Naive B cell (primary cell): ENCODE measurements around the gene REPIN1. TPM values are rescaled to one million over a fixed set of nuclear protein-coding genes. Genes with fewer than 3 reads are reported as not detected.

Source experiments
- ATAC-seq, 2 donors: fragments of 150-1000 bp; cut with Tn5 transposase; 2 replicates each; pipeline ENCODE4 v1.10.0; 2021; ENCODE audit warnings: low read depth in 2 of 2, mild to moderate bottlenecking in 2 of 2, moderate library complexity in 2 of 2
- DNase-seq: peaks from one replicate; pipeline ENCODE4 v3.0.0; 2022
- H3K27ac Mint-ChIP-seq, 6 donors: one replicate each; pipeline ENCODE4 v1.8.0; 2020 to 2022; ENCODE audit warnings: mild to moderate bottlenecking in 6 of 6, mixed read lengths in 6 of 6, moderate library complexity in 5 of 6, inconsistent platforms in 2 of 6
- H3K27me3 Mint-ChIP-seq, 3 donors: one replicate each; pipeline ENCODE4 v1.8.0; 2021 to 2022; ENCODE audit warnings: mixed read lengths in 3 of 3, mild to moderate bottlenecking in 1 of 3
- H3K36me3 Mint-ChIP-seq, 2 donors: one replicate each; pipeline ENCODE4 v1.8.0; 2020 to 2022; ENCODE audit warnings: mixed read lengths in 2 of 2, inconsistent platforms in 1 of 2, mild to moderate bottlenecking in 1 of 2
- H3K4me1 Mint-ChIP-seq, 3 donors: one replicate each; pipeline ENCODE4 v1.8.0; 2020 to 2022; ENCODE audit warnings: mixed read lengths in 3 of 3, inconsistent platforms in 1 of 3, mild to moderate bottlenecking in 1 of 3, moderate library complexity in 1 of 3
- H3K4me3 Mint-ChIP-seq, 8 donors: one replicate each; pipeline ENCODE4 v1.8.0; 2020 to 2022; ENCODE audit warnings: mild to moderate bottlenecking in 8 of 8, mixed read lengths in 8 of 8, moderate library complexity in 8 of 8, inconsistent platforms in 2 of 8
- H3K9me3 Mint-ChIP-seq, 7 donors: one replicate each; pipeline ENCODE4 v1.8.0; 2020 to 2022; ENCODE audit warnings: mixed read lengths in 7 of 7, mild to moderate bottlenecking in 5 of 7, inconsistent platforms in 2 of 7, moderate library complexity in 1 of 7
- polyA plus RNA-seq, 6 donors: library from polyadenylated mRNA; unstranded; fragments of 300-500 nt; fragmentation: Illumina TruSeq; gene quantifications; one replicate each; pipeline ENCODE4 v1.2.3, GENCODE V29; 2021; ENCODE audit warnings: low read depth in 6 of 6

Gene REPIN1
- 100 to 1,000 TPM in 1 of 6 donors, 10 to 100 TPM in 5; 46.3 to 115 (median 68.5) TPM for polyA plus RNA-seq

DNA sequence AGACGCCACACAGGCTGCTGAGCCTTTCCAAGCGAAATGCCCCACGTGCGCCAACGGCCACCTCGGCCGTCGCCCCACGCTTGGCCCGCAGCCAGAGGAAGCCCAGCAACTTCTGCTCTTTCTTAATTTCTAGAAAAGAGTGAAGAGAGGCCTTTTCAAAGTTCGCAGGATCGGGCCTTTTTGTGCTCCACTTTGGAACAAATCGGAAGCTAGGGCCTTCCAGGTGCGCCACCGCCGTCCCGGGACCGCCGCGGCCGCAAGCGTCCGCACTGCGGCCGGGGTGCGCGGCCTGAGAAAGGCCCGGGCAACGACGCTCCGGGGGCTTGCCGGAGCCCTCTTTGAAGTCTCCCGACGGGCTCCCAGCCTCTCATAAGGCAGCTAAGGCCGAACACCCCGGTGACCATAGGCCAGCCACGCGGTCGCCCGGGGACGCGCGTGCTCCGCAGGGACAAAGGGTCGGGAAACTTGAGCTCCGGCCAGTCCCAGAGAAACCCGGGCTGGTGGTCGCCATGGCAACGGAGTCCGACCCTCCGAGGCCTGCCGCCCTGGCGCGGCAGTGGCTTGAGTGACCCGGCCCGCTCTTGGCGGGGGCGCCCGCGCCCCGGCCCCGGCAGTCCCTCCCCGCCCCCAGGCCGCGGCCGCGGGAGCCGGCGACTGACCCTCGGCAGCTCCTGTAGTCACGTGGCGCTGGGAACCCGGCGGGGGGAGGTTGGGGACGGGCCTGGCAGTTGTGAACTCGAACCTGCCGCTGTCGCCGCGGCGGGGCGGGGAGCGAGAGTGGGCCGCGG, at the start of gene REPIN1:
Gene REPIN1 (plus strand): TSS at position 727 of the 788 bp plus-strand sequence. CDS start 890 bp downstream, outside the sequence.
- Mint-ChIP-seq H3K36me3 (no peaks in the 10 kb centered on the region), H3K9me3 (no peaks in the 10 kb centered on the region), H3K4me3 (peak within 1 kb of the TSS; percentile 91 to 99 (median 96)), H3K4me1 (peaks cover 30 to 71% (median 59%) of the 10 kb centered on the region in 3 donors), H3K27me3 (no peaks in the 10 kb centered on the region), H3K27ac (peak within 1 kb of the TSS; percentile 98 to 100 (median 100))
- peak; percentile 32 to 49 for ATAC-seq
- DNase-seq, result peak; percentile 85

DNA sequence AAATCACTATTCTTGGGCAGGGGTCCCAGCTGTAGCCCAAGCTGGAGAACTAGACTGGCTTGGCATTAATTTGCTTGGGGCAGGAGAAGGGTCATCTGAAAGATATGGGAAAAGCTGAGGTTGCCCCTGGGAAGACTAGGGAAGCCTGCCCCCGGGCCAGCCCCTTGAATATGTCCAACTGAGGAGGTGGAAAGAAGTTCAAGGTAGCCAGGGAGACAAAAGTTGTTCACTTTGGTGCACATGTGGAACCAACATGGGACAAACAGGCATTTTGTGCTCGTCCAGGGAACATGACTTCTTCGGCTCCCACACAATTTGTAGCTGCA, 46.9 kb upstream of the REPIN1 start:
- H3K27ac Mint-ChIP-seq, result peak overlapping the region in 4 of 6 donors; percentile 26 to 91 (median 45)
- DNase-seq, result no peak
- no peaks in the 10 kb centered on the region for H3K36me3 Mint-ChIP-seq
- peaks cover 36 to 46% (median 45%) of the 10 kb centered on the region in 3 donors for H3K4me1 Mint-ChIP-seq
- no peaks in the 10 kb centered on the region for H3K9me3 Mint-ChIP-seq
- H3K27me3 Mint-ChIP-seq, result no peaks in the 10 kb centered on the region
- H3K4me3 Mint-ChIP-seq, result peak overlapping the region; percentile 53 to 97 (median 93)
- ATAC-seq, result no peak

DNA sequence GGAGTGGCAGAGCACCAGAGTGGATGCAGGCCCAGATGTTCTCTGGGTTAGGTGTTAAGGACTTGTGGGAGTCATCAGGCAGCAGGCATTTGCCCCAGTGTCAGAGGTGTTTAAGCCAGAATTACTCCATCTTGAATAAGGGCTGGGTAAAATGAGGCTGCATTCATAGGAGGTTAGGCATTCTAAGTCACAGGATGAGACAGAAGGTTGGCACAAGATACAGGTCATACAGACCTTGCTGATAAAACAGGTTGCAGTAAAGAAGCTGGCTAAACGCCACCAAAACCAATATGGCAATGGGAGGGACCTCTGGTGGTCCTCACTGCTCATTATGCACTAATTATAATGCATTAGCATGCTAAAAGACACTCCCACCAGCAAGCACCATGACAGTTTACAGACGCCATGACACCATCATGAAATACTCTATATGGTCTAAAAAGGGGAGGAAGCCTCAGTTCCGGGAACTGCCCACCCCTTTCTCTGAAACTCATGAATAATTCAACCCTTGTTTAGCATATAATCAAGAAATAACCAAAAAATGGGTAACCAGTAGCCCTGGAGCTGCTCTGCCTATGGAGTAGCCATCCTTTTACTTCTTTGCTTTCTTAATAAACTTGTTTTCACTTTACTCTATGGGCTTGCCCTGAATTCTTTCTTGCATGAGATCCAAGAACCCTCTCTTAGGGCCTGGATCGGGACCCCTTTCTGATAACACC, 46.3 kb upstream of the REPIN1 start:
- ATAC-seq (no peak), DNase-seq (no peak)
- peak overlapping the region; percentile 91 to 97 (median 94) for H3K4me3 Mint-ChIP-seq
- no peaks in the 10 kb centered on the region for H3K36me3 Mint-ChIP-seq
- H3K9me3 Mint-ChIP-seq, result no peaks in the 10 kb centered on the region
- peak overlapping the region; percentile 80 to 96 (median 91) for H3K27ac Mint-ChIP-seq
- peaks cover 36 to 47% (median 46%) of the 10 kb centered on the region in 3 donors for H3K4me1 Mint-ChIP-seq
- no peaks in the 10 kb centered on the region for H3K27me3 Mint-ChIP-seq

DNA sequence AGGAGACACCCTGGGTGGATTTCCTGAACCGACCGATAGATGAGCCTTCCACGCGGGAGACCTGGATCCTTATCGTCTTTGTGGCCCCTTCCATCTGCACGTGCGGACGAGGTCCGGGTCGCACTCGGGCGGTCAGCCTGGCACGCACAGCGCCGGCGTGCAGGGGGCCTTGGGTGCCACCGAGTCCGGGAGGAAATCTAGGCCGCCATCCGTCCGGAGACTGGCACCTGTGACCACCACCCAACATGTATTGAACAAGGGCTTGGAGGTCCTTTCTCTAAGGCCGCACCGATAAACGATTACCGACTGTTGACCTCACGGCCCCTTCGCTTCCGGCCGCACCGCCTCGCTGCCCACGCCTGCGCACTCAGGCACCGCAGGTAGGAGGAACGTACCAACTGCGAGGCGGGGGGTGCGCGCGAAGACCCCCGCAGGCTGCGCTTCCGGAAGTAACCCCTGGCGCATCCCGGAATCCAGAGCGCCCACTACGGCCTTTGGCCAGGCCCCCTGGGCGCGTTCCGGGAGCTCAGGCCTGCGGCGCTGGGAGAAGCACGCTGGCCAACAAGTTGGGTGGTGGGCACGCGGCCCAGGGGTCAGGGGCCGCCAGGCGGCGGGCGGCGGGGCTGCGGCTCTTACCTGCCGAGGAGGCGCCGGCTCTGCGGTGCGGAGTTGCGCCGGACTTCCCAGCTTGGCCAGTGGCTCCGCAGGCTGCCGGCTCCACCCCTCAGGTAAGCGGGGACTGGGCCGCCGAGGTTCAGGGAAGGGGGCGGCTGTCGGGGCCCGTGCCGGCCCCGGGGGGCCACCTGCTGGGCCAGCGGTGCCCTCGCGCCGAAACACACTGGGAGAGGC, 45.6 kb upstream of the REPIN1 start, which contains the start of the genes ACTR3C and LRRC61:
Gene ACTR3C (minus strand): TSS at position 713 of the 849 bp plus-strand sequence. CDS start 28,249 bp downstream, outside the sequence.
Gene LRRC61 (plus strand): TSS at position 523 of the 849 bp plus-strand sequence. CDS start 13,507 bp downstream, outside the sequence.
- H3K4me3 Mint-ChIP-seq, result peak within 1 kb of the TSS; percentile 91 to 97 (median 96)
- peaks cover 36 to 47% (median 46%) of the 10 kb centered on the region in 3 donors for H3K4me1 Mint-ChIP-seq
- H3K36me3 Mint-ChIP-seq, result no peaks in the 10 kb centered on the region
- H3K27ac Mint-ChIP-seq, result peak within 1 kb of the TSS; percentile 91 to 98 (median 96)
- ATAC-seq (peak; percentile 63 to 68), DNase-seq (peak; percentile 52)
- H3K27me3 Mint-ChIP-seq, result no peaks in the 10 kb centered on the region
- no peaks in the 10 kb centered on the region for H3K9me3 Mint-ChIP-seq

DNA sequence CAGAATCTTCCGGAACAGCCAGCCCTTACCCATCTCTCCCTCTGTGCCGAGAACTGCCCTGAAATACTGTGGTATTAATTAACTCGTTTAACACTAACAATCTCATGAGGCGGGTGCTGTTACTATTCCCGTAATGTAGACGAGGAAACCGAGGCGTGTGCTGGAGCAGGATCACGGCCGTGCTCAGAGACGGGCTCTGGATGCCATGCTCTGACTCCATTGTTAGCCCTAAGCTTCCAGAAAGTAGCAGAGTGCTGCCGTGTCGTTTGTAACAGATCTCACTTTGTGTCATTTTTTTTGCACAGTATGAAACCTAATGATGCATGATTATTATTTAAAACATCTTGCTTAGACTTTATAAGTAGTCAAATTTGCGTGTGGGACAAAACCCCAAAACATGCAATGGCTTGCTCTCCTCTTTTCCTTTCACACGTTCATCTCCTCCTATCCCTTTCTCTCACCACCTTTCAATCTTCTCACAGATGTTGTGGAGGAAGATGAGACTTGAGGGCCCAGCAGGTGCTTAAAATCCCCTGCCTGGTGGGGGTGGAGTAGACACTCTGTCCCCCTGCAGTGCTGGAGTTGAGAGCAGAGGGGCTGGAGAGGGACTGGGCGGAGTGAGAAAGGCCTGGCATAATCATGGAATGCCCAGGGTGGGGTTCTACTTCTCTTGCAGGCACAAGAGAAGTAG, 44.8 kb upstream of the REPIN1 start:
- no peaks in the 10 kb centered on the region for H3K9me3 Mint-ChIP-seq
- H3K4me1 Mint-ChIP-seq, result peaks cover 36 to 47% (median 46%) of the 10 kb centered on the region in 3 donors
- ATAC-seq (peak in 1 of 2 donors; percentile 27), DNase-seq (no peak)
- peak overlapping the region; percentile 58 to 98 (median 96) for H3K27ac Mint-ChIP-seq
- H3K27me3 Mint-ChIP-seq, result no peaks in the 10 kb centered on the region
- peaks cover 1 to 2% of the 10 kb centered on the region in 2 donors for H3K36me3 Mint-ChIP-seq
- peak overlapping the region; percentile 88 to 97 (median 95) for H3K4me3 Mint-ChIP-seq

DNA sequence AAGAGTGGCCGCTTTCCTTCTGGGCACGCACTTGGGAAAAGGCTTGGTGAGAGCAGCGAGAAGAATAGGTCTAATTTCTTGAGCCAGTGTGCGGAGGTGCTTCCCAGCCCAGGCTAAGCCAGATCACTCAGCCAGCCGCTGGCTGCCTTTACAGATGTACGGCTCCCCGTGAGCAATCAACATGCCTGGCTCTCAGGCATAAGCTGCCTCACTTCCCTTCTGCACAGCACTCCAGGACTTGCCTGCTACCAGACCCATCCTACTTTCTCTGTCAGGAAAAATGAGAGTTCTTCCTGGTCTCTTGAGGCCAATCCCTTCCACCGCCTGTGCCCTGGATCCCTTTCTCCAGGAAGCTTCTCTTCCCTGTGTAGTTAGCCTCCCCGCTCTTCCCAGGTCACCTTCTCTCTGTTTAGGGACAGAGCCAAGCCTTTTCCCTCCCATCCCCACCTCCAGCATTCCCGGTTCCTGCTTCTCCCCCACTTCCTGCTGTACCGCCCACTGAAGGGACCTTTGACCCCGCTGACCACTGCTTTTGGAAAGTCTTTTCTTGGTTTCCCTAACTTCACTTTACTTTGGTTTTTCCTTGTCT, 44.2 kb upstream of the REPIN1 start:
- H3K4me3 Mint-ChIP-seq, result peak overlapping the region; percentile 88 to 97 (median 95)

DNA sequence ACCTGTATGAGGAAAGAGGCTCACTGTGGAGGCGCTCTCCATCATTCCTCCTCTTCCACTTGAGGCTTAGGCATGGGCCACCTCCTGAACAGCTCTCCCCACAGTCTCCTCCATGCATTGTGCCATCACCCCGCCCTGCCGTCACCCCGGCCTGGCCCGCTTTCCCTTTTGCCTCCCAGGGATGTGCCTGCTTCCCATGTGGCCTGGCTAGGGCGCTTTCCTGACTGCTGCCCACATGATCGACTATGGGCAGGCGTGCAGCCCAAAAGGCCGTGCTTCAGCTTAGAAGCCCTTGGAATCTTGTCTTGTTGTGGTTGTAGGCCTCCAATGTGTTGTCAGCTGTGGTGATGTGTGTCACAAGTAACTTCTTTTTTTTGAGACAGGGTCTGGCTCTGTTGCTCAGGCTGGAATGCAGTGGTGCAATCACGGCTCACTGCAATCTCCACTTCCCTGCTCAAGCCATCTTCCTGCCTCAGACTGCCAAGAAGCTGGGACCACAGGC, 43.5 kb upstream of the REPIN1 start:
- H3K4me3 Mint-ChIP-seq, result peak overlapping the region in 7 of 8 donors; percentile 12 to 97 (median 91)
- no peaks in the 10 kb centered on the region for H3K27me3 Mint-ChIP-seq
- ATAC-seq (no peak), DNase-seq (no peak)
- H3K9me3 Mint-ChIP-seq, result no peaks in the 10 kb centered on the region
- peaks cover 36 to 43% (median 42%) of the 10 kb centered on the region in 3 donors for H3K4me1 Mint-ChIP-seq
- peaks cover 7 to 9% of the 10 kb centered on the region in 2 donors for H3K36me3 Mint-ChIP-seq
- H3K27ac Mint-ChIP-seq, result peak overlapping the region in 4 of 6 donors; percentile 47 to 91 (median 84)

More for the DNA sequence above, 44.2 kb upstream of the REPIN1 start:
- no peaks in the 10 kb centered on the region for H3K9me3 Mint-ChIP-seq
- DNase-seq (no peak), ATAC-seq (no peak)
- no peaks in the 10 kb centered on the region for H3K27me3 Mint-ChIP-seq
- peak overlapping the region; percentile 36 to 96 (median 90) for H3K27ac Mint-ChIP-seq
- H3K36me3 Mint-ChIP-seq, result peaks cover 7 to 8% of the 10 kb centered on the region in 2 donors
- peaks cover 36 to 46% (median 43%) of the 10 kb centered on the region in 3 donors for H3K4me1 Mint-ChIP-seq

DNA sequence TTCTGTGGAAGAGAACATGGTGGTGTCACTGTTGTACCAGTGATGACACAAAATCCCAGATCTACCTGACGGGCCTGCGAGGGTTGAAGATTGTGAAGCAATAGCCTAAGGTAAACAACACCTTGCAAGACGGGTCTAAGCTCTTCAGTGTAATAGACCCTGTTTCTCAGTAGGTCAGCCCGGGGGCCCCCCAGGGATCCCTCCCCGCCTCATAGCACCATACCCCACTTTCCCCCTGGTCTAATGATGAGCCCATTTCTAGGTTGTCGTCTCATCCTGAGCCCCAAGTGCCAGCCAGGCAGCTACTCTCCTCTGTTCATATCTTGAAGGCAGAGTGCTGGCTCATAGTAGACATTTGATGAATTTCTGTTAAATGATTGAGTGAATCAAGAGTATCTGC, 42.7 kb upstream of the REPIN1 start:
- peaks cover 36 to 43% (median 42%) of the 10 kb centered on the region in 3 donors for H3K4me1 Mint-ChIP-seq
- H3K27me3 Mint-ChIP-seq, result no peaks in the 10 kb centered on the region
- H3K36me3 Mint-ChIP-seq, result peaks cover 7 to 9% of the 10 kb centered on the region in 2 donors
- peak overlapping the region in 1 of 6 donors; percentile 13 for H3K27ac Mint-ChIP-seq
- ATAC-seq, result no peak
- peak overlapping the region in 1 of 8 donors; percentile 88 for H3K4me3 Mint-ChIP-seq
- DNase-seq, result no peak
- no peaks in the 10 kb centered on the region for H3K9me3 Mint-ChIP-seq

DNA sequence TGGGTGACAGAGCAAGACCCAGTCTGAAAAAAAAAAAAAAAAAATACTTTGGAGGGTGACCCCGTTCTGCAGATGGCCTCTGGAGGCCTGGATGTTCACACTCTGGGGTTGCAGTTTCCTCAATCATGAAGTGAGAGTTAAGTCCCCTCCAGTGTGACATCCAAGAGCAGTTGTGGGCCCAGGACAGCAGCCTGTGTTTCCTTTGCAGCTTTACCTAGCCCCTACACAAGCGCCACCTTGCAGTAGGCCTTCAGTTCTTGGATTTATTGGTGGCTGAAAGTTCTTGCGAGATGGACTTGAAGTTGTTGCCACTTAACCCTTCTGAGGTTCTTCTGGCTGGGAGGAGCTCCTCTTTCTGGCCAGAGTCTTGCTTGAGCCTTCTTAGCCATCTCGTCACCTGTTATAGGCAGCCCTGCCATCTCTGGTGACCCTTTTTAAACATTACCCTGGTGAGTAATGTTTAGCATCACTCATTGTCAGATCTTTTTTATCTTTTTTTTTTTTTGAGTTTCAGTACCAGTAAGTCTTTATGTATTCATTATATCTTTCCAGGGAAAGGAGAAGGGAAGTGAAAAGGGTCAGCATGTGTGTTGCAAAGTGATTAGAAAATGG, 41.9 kb upstream of the REPIN1 start:
- Mint-ChIP-seq H3K36me3 (peaks cover 7 to 9% of the 10 kb centered on the region in 2 donors), H3K4me3 (no peak overlapping the region), H3K4me1 (peaks cover 30 to 36% (median 34%) of the 10 kb centered on the region in 3 donors), H3K27ac (peak overlapping the region in 1 of 6 donors; percentile 47), H3K9me3 (no peaks in the 10 kb centered on the region), H3K27me3 (no peaks in the 10 kb centered on the region)
- ATAC-seq, result no peak
- no peak for DNase-seq

DNA sequence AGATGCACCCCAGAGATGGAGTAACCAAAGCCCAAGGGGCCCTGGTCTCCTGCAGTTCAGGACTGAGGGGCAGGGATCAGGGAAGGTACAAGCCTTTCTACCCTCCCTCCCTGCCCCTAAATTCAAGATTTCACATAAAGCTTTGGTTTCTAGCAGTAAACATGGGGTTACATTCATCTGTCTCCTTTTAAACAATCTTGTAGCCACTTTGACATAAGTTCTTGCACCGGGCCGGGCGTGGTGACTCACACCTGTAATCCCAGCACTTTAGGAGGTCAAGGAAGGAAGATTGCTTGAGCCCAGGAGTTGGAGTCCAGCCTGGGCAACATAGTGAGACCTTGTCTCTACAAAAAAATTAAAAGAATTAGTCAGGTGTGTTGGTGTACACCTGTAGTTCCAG, 41.3 kb upstream of the REPIN1 start:
- peaks cover 7 to 9% of the 10 kb centered on the region in 2 donors for H3K36me3 Mint-ChIP-seq
- no peak overlapping the region for H3K27ac Mint-ChIP-seq
- ATAC-seq (no peak), DNase-seq (no peak)
- no peaks in the 10 kb centered on the region for H3K27me3 Mint-ChIP-seq
- no peaks in the 10 kb centered on the region for H3K9me3 Mint-ChIP-seq
- H3K4me1 Mint-ChIP-seq, result peaks cover 25 to 30% (median 29%) of the 10 kb centered on the region in 3 donors
- H3K4me3 Mint-ChIP-seq, result no peak overlapping the region

DNA sequence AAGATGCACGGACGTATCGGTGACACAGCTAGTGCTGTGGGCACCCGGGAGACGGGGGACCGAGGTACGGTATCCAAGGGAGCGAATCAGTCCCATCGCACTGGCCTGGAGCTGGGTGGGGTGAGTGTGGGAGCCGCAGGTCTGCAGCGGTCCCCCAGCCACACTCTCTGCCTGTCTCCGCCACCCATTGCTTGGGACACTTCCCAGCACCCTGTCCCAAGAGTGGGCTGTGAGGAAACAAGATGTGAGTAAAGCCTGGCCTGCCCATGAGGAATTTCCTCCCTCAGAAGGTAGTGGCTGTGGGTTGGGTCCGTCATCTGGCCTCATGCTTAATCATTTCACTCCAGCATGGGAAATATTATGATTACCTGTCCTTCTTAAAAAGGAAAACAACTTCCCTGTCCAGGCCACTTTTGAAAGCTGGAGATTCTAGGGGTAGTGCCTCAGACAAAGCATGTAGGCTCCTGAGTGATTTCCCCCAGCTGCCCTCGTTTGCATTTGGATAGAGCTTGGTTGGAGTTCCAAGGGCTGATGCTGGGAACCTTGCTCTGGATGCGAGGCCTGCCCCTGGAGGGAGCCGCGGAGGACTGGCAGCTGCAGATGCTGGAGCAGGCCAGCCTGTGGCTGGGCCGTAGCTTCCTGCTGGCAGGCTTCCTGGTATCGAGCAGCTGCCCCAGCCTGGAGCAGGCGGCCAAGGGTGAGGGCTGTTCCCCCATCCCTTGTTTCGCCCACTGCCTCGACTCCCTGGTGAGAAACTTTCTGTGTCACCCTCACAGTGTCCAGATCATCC, 39.1 kb upstream of the REPIN1 start:
- no peaks in the 10 kb centered on the region for H3K9me3 Mint-ChIP-seq
- H3K27ac Mint-ChIP-seq, result peak overlapping the region in 1 of 6 donors; percentile 90
- no peak for ATAC-seq
- DNase-seq, result no peak
- H3K27me3 Mint-ChIP-seq, result no peaks in the 10 kb centered on the region
- peaks cover 7 to 9% of the 10 kb centered on the region in 2 donors for H3K36me3 Mint-ChIP-seq
- peaks cover 8 to 17% (median 11%) of the 10 kb centered on the region in 3 donors for H3K4me1 Mint-ChIP-seq
- no peak overlapping the region for H3K4me3 Mint-ChIP-seq
